HEK293T (cell line): Measurements from ENCODE around the gene GARS1.

Experiments
- BHLHE40 ChIP-seq: fragments of 450-650 bp; IDR thresholded peaks from 2 replicates; pipeline ENCODE4 v1.6.1; 2016; ENCODE audit warnings: mild to moderate bottlenecking, moderate library complexity, borderline replicate concordance
- CTBP1 ChIP-seq: fragments of 450-650 bp; IDR thresholded peaks from 2 replicates; pipeline ENCODE4 v1.6.1; 2016; ENCODE audit warnings: borderline replicate concordance
- FOXK2 ChIP-seq: fragments of 450-650 bp; IDR thresholded peaks from 2 replicates; pipeline ENCODE4 v1.6.1; 2016; ENCODE audit warnings: mild to moderate bottlenecking
- FOXM1 ChIP-seq: fragments of 450-650 bp; IDR thresholded peaks from 2 replicates; pipeline ENCODE4 v1.6.1; 2017; ENCODE audit warnings: mild to moderate bottlenecking, borderline replicate concordance
- L3MBTL2 ChIP-seq: fragments of 450-650 bp; conservative IDR thresholded peaks from 2 replicates; pipeline ENCODE4 v1.6.1; 2016; ENCODE audit warnings: mild to moderate bottlenecking
- SP1 ChIP-seq: fragments of 450-650 bp; IDR thresholded peaks from 2 replicates; pipeline ENCODE4 v1.6.1; 2017

DNA sequence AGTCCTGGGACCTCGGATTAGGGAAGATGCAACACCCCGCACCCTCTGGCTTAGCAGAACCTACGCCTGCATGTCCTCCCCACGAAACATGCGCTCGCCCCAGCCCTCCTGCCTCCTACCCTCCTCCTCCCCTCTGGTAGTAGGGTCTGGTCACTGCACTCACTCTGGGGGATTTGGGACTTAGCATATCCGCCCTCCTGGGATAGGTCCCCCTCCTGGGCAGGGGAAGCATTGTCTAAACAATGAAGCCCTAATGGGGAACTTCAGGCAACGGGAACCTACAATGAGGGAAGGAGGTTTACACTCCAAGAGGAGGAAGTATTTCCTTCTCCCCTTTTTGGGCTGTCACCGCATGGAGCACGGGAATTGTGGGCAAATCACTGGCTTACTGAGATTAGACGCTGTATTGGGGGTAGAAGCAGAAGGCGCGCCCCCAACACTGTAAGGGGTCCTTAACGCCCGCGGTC, 86.7 kb downstream of the GARS1 start:
- TF ChIP-seq FOXK2 (no peak), FOXM1 (no peak), SP1 (no peak), L3MBTL2 (no peak), CTBP1 (no peak), BHLHE40 (no peak)
